Effector CD4-positive, alpha-beta T cell (primary cell): ENCODE data around the gene PDZD7.
A peak's percentile ranks its signal among the peaks of the same experiment; 100 is the strongest.
"Not testable (repeated sequence)": the region's sequence is repeated elsewhere in the genome, so short reads cannot be mapped to it uniquely, and the experiment has no call there.

ENCODE experiments used
- DNase-seq: peaks from one replicate; pipeline ENCODE4 v3.0.0-alpha.2; 2020

Gene PDZD7

DNA sequence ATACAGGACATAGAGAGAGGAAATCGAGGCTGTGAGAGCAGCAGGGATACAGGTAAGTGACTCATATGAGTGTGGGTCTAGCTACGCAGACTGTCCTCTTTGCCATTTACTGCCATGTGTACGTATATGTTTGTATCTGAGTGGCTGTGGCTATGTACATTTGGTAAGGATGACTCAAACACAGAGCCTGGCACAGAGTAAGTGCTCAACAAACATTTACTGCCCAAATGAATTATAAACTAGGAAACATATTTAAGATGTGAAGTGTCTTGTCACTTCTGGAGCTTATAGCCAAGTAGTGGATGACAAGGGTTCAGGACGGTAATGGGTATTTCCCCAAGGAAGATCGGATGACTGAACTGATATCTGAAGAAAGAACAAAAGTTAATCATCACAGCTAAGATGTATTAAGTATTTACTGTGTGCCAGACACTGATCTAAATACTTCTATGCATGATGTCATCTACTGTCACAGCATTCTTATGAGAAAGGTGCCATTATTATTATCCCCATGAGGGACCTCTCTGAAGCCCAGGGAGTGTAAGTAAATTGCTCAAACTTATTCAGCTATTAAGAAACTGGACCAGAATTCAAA lies 49.7 kb downstream of the PDZD7 start:
- DNase-seq: no peak

DNA sequence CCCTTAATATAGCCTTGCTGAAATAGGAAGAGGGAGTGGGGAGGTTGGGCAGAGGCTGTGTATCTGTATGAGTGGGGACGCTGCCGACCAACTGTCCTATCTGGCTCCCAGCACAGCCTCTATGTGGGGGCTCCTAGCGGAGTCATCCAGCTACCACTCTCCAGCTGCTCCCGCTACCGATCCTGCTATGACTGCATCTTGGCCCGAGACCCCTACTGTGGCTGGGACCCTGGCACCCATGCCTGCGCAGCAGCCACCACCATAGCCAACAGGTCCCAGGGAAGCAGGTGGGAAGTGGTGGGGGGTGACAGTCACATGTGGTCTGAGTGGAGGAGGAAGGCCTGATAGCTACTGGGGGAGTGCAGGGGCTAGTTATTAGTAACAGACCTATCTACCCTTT lies 50.2 kb downstream of the PDZD7 start:
- DNase-seq: no peak

DNA sequence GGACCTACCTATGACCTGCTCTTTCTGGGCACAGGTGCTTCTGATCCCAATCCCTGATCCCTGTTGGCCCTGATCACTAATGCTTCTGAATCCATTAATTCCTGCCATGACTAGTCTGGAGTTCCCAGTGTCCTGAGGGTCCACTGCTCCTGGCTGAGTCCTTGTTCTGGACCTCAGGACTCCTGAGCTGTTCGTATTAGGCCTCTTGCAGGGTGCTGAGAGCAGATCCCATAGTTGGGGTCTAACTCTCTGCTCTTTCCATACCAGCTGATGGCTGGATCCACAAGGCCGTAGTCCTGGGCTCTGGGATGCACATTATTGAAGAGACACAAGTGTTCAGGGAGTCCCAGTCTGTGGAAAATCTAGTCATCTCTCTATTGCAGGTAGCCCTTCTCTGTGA lies 50.6 kb downstream of the PDZD7 start:
- no peak for DNase-seq

DNA sequence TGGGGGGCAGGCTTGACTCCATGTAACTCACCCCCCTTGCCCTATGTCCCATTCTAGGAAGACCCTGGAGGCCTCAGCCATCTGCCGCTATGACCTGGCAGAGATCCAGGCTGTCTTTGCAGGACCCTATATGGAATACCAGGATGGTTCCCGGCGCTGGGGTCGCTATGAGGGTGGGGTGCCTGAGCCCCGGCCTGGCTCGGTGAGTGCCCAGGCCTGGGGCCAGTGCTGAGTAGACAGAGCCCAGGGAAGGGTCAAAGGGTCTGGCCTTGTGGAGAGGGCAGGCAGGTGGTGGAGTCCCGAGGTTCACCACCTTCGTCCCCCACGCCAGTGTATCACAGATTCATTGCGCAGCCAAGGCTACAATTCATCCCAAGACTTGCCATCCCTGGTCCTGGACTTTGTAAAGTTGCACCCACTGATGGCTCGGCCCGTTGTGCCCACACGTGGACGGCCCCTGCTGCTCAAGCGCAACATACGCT lies 51.1 kb downstream of the PDZD7 start:
- DNase-seq: no peak

DNA sequence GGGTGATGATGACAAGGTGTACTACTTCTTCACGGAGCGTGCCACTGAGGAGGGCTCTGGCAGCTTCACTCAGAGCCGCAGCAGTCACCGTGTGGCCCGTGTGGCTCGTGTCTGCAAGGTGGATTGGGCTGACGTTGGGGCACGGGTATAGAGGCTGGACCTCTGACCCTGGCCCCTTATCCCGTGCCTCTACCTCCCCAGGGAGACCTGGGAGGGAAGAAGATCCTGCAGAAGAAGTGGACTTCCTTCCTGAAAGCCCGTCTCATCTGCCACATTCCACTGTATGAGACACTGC lies 52.1 kb downstream of the PDZD7 start:
- no peak for DNase-seq

DNA sequence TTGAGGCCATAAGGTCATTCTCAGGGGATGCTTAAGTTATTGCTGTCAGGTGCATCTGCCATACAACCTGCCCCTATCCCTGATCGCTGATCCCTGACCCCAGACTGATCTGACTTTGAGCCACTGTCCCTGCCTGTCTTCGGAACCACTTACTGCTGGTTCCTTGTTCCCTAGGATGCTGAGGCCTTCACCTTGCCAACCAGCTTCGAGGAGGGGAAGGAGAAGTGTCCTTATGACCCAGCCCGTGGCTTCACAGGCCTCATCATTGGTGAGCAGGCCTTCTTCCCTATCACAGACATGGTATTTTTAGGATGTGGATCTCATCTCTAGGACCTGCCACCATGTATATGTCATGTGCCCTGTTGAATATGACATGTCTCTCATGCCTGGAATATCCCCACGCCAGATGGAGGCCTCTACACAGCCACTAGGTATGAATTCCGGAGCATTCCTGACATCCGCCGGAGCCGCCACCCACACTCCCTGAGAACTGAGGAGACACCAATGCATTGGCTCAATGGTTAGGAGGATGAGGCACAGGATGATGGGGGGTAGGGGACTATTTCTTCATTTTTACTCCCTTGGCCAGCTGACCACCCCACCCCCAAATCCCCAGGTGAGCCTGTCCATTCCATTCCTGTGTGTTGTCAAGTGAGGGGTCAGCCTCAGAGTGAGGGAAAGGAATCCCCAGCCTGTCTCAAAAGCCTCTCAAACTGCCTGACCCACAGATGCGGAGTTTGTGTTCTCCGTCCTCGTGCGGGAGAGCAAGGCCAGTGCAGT lies 52.6 kb downstream of the PDZD7 start:
- no peak for DNase-seq

DNA sequence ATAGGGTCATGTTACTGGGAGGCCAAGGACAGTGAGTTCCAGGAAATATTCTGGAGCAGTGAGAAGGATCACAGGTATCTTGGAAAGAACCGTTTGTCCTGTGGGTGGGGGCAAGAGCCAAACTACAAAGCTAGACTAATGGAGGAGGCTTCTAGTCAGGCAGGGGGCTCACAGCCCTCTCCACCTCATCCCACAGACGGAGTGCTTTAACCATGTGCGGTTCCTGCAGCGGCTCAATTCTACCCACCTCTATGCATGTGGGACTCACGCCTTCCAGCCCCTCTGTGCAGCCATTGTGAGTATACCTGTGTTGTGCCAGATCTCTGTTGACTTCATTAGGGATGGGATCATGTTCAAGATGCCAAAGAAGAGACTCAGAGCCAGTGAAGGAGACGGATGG lies 53.5 kb downstream of the PDZD7 start:
- no peak for DNase-seq

DNA sequence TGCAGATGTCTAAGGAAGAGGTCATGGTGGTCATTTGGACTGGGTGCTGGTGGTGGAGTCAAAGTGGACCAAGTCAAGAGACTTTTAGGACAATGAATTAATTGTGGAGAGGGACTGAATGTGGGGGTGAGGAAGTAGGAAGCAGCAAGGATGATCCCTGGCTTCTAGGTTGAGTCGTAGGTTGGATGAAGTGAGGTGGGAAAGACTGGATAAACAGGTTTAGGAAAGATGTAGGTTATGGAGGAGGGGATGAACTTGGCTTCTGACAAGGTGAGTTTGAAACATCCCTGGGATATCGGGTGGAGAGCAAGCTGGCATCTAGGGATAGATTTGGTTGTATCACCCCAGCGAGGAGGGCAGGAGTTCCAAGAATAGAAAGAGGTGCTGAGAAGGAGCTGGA lies 54.0 kb downstream of the PDZD7 start:
- no peak for DNase-seq

DNA sequence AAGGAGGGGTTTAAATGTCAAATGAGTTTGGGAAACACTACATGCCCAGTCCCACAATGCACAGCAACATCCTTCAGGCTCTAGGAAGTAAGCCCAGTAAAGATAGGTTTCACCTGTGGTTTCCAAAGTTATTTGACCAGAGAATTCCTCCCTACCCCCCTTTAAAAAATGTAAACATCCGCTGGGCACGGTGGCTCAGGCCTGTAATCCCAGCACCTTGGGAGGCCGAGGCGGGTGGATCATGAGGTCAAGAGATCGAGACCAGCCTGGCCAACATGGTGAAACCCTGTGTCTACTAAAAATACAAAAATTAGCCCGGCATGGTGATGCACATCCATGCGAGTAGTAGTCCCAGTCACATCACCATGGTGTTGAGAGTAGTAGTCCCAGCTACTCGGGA lies 55.5 kb downstream of the PDZD7 start:
- DNase-seq: not testable (repeated sequence)

DNA sequence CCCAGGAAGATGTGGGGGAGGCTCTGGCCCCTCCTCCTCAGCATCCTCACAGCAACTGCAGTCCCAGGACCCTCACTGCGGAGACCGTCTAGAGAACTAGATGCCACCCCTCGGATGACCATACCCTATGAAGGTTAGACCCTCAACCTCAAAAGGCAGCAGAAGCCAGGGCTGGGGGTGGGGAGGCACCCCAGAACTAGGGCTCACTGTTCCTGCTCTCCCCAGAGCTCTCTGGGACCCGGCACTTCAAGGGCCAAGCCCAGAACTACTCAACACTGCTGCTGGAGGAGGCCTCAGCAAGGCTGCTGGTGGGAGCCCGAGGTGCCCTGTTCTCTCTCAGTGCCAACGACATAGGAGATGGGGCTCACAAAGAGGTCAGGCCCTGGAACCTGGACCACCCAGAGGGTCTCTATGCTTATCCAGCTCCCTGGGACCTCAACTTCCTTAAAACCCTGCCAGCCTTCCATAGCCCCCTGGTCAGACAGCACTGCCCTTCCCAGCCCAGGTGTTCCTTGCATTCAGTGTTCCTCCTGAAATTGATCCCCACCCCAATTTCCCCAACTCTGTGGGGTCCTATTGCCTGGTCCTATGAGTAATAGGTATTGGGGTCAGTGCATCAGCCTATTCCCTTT lies 57.9 kb downstream of the PDZD7 start:
- DNase-seq: no peak

DNA sequence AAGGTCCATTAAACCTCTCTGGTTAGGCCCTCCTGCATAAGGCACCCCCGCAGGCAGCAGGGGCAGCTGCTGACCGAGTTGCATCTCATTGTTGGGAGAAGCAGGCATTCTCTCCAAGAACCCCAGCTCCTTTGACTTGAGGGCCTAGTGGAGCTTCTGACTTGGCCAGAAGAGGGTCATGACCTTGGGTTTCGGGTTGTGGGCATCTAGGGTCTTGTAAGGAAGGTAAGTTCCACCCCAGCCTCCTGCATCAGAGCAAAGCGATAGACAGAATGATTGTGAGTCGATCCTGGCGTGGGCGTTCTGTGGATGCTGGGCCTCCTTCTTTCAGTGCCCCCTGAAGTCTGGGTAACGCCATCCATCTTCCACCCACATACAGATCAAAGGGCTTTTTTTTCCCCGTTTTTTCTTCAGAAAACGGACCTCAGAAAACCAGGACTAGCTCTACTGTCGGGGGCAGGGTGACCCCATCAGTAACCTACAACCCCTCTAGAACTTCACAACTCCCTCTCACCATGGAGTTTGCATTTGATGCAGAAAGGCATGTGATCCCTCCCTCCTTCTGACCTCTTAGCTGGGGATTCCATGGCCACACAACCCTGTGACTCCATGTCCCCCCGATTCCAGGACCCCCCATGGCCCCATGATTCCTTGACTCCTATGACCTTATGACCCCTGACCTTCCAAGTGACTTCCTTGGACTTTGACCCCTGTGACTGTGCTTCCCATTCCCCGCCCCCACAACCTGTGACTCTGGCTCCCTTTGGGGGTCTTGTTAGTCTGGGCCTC lies 58.6 kb downstream of the PDZD7 start:
- no peak for DNase-seq

DNA sequence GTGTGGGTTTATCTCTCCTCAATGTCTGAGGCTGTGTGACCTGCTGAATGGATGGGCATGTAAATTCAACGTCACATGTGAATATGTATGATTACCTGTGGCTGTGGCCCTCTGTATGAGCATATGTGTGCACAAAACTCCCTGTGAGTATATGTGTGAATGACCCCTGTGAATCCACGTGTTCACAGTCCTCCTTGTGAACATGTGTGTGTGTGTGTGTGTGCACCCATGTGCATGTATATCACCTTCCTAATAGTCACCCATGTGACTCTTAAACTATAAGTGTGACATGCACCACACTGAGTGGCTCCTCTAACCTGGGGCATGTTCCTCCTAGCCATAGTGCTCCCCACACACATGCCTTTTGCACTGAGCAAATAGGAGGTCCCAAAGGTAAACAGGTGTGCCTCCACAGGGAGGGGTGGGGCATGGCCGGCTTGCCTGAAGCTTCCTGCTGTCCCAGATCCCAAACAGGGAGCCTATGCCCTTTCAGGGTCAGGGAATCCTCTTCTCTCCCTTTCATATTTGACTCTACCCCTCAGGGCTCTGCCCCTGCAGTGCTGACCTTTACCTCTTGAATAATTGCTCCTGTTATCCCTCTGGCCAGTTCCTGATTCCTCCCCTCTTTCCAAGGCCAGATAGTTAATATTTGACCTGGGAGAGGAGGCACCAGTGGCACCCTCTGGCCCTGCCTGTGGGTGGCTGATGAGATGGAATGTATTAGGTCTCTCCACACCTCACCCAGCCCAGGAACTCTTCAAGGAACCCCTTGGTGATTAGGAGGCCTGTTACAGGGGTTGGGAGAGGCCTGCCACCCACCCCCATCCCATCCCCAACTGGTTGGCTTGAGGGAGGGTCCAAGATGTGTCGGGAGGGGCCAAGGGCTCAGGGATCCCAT lies 59.8 kb downstream of the PDZD7 start:
- no peak for DNase-seq

DNA sequence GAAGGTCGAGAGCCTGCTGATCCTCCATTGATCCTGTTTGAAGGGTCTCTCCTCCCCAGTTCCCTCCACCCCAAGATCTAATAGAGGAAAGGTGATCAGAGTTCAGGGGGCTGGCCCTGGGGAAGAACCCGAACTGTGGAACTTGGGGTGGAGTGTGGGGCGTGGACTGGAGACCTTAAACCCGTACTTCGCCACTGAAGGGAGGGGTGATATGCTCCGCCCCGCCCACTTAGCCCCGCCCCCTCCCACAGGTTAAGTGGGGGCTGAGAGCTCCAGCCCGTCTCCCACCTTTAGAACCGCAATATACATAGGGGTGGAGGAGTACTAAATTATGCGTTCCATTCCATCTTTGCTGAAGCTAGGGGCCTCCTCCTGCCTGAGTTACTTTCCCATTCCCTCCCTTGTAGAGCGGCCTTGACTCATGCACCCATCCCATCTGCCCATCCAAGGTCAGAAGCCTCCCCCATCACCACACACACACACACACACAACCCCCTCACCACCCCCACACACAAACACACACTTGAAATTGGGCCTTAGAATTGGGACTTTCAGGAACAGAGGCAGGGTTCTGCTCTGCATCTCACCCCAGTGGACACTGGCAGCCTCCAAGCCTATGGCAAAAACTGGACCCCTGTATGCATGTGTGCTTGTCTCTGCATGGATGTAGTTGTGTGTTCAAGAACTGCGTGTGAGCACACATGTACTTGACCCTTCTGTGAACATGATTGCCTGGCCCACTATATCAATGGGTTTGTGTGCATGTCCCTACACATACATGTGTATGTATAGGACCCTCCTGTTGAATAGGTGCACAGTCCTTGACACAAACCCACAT lies 60.6 kb downstream of the PDZD7 start:
- no peak for DNase-seq

DNA sequence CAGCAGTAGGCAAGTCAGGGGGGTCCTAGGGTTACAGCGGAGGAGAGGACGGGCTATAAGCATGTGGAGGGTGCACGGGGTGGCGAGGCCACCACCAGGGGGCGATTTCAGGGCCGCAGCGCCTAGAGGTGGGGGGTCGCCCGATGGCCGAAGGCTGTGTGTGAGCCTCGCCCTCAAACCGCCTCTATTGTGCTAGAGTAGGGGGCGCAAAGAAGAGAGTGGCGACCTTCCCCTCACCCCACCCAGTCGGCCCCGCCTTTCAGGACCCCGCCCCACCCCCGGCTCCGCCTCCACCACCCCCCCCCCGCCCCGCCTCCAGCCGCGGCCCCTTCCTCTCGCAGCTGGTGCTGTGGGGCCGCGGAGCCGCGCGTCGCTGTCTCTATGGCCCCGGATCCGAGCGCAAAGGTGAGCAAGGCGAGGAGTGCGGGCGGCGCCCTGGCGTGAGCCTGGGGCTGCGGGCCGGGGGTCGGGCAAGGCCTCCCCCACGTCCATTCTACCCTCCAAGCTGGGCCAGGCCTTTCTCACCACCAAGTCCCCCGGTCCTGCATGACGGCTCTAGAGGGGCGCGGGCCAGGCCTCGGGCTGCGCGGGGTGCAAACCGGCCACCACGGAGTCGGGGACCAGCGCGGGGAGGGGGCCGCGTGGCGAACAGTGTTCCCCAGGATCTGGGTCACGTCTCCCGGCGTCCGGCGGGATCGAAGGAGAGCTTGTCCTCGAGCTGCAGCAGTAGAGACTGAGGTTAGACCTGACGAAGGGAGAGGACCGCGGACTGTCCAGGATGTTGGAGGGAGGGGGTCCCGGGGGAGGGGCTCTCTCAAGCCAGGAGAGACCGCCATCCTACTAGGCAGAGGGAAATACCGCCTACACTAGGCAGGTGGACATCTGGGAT lies 61.5 kb downstream of the PDZD7 start, which contains the start of gene SEMA4G:
SEMA4G (plus strand) TSS at position 318 of the 889 bp plus-strand sequence. CDS start 3,409 bp downstream, outside the sequence.
- peak; percentile 24 for DNase-seq

DNA sequence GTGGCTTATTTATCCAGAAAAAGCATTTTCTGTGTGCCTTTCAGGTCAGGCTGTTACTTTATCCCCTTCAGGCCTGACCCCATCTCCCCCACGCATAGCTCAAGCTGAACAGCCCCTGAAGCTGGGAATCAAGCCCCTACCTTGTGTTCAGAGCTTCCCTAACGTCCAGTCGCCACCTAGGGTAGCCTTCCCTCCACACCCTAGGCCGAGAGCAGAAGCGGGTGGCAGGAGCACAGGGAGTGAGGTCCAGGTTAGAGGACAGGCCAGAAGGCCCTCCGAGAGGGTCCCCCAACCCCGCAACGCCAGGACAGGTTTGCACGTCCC lies 62.1 kb downstream of the PDZD7 start:
- no peak for DNase-seq

DNA sequence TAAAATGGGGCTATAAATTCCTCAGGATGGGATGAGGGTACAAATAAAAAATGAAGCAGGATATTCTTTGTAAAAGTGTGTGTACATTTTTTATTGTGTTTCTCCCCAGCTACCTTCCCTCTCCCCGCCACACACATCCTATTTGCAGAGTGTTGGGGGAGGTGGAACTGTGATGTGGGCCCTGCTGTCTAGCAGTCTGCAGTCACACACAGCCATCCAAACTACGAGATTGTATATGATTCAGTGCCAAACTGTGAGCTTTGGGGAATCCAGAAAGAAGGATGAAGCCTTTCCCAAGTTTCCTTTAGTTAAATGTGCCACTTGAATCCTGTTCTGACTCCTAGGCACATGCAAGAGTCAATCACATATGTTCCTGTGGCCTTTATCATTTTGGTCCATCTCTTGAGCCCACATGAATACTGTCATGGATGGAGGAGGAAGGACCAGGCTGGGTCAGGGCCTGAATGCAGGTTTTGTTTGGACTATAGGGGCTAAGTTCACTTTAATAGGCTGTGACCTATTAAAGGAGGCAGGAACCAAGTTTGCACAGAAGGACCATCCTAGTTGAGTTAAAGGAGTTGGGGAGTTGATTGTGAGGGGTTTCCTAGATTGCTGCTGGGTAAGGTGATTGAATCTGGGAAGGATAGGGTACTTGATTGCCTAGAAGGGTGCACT lies 62.7 kb downstream of the PDZD7 start:
- DNase-seq: no peak

DNA sequence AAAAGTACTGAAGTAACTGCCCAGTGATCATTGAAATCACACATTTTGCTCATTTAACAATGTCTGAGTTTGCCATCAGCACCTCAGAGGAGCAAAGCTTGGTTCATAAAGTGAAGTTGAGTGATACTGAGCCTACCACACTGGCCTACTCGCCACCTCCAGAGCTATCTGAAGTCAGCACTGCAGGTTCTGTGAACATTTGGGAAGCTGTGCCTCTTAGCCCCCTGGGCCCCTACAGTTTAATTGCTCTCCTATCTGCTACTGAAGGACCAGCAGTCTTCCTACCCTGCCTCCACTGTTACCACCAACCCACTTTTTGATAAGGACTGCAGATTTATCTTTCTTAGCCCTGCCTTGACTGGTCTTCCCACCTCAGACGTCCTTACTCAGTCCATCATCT lies 63.6 kb downstream of the PDZD7 start:
- no peak for DNase-seq

DNA sequence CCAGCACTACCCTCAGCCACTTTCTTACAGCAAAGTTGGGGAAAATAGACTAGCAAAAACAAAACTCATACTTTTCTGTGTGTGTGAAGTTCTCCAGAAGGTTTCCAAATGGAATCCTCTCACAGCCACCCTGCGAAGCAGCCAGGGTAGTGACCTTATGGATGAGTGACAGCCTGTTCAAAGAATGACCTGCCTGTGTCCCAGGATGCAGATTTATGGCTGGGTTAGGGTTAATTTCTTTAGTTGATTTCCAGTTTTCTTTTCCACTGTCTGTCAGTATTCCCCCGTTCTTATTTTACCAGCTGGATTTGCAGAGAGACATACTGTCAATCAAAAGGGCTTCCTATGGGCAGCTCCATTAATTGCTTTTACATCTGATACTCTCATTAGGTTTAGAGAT lies 64.0 kb downstream of the PDZD7 start:
- no peak for DNase-seq

DNA sequence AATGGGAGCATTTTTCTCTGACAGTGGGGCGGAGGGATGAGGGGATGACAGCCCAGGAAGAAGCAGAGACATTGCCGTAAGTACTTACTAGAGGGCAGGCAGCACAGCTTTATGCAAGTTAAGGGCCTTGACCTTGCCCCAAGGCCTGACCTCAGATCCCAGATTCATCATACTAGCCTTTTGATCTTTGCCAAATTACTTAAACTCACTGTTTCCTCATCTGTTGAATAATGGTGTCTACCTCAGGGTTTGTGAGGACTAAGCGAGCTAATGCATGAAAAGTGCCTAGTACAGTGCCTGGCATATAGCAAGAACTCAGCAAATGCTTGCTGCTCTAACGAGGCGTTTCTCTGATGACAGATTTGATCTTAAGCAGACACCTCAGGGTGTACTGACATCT lies 65.1 kb downstream of the PDZD7 start:
- DNase-seq: no peak

DNA sequence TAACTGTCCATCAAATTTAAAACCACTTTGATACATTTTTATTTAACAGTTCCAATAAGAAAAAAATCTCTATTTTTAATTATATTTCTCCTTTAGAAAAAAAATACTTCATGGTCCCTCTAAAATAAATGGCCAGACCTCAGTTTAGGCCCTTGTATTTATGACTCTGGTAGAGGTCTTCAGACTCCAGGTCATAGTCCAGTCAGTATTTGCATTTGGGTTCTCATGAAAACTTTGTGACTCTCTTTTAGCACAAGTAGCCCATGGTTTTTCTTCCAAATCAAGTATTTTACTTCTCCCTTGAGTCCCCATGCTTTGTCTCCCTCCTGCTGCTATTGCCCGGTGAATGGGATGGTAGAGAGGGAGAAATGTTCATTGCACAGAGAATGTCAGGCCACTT lies 67.1 kb downstream of the PDZD7 start:
- no peak for DNase-seq
